GM18867 (cell line): ENCODE data around the gene ANTXR1.
"Not testable (repeated sequence)": the region's sequence is repeated elsewhere in the genome, so short reads cannot be mapped to it uniquely, and the experiment has no call there.

Experiments
- ATAC-seq: cut with Tn5 transposase; IDR thresholded peaks from one replicate; pipeline ENCODE4 v1.9.1; 2021; ENCODE audit warnings: mild to moderate bottlenecking, moderate library complexity; ENCODE audit not compliant: unreplicated experiment

Gene ANTXR1

GRCh38 chr2:69159986-69160385 is 147.0 kb downstream of the ANTXR1 start:
- no peak for ATAC-seq

- no peak for ATAC-seq
Measured at GRCh38 chr2:69162057-69162456, 149.1 kb downstream of the ANTXR1 start.

GRCh38 chr2:69163109-69163508 is 150.1 kb downstream of the ANTXR1 start:
- no peak for ATAC-seq

DNA sequence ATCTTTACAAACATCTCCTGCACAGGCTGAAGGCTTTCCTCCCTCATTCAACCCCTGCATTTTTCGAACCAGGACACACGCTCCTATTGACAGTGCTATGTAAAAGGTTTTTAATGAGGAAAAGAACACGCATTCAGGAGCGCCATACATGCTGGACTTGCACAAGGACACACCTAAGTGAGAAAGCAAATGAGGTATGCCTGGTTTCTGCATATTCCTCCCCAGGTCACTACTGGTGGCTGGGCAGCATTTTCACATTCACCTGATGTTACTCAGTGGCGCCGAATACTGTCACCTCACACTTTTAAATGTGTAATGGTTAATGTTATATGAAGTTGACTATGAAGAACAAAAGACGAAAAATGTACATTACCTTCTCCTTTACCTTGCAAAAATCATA is 150.6 kb downstream of the ANTXR1 start:
- ATAC-seq, result no peak

DNA sequence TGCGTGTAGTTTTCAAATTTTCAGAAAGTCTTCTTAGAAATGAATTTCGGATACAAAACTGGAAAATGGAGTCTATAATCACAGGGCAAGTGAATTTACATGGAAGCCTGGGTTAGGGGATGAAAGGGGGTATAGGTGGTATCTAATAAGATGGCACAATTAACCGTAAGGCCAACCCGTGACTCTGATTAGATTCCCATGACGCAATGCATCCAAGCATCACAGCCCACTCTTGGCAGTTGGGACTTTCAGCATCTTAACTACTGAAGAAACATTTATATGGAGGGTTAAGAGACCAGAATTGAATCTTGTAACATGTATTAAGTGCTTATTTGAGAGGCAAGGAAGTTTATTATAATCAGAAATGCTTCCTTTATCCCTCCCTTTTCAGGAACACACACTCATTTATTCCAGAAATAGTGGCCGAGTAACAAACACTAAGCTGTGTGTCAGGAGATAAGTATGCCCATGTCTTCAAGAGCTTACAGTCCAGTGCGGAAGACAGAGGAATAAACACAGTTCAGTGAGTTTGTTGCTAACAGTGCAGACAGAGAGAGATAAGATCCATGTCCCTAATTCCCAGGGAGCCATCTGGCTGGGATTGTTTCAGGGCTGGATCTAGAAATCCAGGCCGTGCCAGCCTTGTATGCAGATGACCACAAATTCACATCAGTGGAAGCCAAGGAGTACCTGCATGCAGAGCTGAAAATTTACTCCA is 151.2 kb downstream of the ANTXR1 start:
- ATAC-seq, result no peak

DNA sequence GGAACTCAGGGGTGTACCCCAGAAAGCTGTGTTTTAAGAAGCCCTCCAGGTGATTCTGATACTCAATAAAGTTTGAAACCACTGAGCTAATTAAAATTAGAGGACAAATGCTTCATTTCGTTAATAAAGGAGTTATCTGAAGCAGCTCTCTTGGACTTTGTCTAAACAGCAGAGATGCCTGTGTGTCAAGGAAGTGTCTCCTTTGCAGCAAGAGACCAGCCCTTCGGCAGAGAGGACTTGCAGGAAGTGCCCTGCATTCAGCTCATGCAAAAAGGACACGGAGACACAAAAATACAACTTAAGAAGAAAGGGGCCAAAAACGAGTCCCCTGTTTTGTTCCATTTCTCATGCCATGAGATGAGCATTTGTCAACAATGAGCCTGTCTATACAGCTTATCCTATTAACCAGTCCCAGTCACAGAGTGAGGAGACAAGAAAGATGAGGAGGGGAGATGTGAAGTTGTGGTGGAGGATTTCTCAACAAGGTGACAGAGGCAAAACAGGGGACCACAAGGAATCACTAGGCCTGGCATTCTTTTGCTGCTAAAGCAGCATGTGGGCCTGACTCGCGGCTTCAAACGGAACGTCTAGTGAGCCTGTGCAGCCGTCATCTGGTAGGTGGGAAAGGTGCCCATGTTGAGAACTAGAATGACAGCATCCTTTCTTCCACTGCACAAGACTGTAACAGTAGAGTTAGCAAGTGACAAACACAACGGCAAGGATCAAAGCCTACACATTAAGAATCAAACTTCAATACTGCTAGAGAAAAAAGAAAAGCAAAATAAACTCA is 152.3 kb downstream of the ANTXR1 start:
- no peak for ATAC-seq

DNA sequence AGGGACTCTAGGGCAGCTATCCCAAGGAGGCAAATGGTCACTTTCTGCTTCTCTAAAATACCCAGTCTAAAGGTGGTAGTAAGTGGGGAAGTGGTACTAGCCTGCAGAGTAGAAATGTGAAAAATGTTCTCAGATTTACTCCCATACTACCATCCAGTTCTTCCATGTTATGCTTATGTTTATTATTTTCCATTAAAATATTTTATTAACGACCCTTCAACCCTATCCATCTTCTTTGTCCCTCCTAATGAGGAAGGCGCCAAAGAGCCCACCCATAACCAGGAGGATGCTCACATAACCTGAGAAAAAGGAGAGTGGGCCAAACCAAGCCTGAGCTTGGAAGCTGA is 153.5 kb downstream of the ANTXR1 start:
- no peak for ATAC-seq

GRCh38 chr2:69166812-69167468 is 154.0 kb downstream of the ANTXR1 start:
- ATAC-seq, result no peak

DNA sequence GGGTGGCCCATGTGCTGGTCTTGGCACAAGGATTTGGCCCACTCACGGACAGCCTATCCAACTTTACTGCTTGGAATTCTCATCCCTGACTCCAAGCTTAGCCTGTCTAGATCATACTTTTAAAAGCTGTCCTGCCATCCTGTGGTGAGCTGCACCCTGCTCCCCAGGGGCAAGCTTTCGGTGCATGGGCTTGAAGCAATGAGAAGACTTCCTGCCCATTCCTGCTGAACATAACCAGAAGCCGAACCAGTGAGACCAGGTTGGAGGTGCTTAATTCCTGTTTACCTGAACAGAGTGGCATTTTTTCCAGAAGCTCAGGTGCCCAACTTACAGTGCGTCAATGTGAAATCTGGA is 154.5 kb downstream of the ANTXR1 start:
- no peak for ATAC-seq

DNA sequence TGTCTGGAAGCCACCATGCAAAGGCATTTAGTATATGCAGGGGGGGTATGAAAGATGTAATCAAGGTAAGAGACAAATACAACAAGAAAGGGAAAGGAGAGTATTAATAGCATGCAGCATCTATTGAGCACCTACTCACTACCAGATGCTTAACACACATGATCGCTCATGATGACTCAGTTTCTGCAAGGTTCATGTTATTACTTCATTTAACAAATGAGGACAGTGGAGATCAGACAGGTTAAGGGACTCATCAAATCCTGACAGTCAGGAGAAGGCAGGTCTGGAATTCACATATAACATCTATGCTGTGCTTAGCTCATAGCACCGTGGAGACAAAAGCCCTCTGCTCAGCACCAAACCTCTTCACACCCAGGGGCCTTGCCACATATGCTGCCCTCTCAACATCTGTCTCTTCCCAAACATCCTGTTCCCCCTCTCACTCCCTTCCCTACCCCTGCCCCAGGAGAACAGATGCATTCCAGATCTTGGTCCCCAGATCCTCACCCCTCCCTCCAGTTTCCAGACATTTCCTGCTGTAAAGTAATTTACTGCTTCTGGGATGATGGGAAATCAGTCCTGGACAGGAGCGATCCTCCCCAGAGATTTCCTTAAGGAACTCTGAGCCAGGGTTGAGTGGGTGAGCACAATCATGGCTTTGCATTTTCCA is 155.3 kb downstream of the ANTXR1 start:
- no peak for ATAC-seq

DNA sequence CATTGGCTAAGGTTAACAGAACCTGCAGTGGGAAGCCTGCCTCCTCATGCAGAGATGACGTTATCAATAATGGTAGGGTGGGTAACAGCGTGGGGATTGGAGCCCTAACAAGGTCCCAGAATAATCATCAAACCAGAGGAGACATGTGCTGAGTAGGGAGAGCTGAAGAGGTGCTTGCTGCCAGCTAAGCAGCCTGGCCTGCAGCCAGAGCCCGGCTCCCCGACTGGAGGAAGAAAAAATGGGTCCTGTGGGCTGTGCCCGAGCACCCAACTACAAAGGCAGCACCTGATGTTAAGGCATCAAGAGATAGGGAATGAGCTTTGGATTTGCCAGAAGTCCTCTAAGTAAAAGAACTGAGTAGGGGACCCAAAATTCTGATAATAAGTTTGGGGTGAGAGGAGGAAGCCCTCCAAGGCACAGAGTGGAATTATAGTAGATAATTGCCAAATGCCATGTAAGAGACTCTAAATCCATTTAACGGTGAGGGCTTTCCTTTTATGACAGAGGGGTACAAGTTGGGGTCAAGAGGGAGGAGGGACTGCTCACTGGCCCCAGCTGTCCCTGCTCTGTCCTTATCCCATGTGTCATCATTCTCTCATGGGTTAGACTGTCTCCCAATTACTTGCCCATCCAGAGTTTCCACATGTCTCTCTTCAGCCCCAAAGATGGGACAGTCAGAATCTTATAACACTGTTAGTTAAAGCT is 156.1 kb downstream of the ANTXR1 start:
- no peak for ATAC-seq

DNA sequence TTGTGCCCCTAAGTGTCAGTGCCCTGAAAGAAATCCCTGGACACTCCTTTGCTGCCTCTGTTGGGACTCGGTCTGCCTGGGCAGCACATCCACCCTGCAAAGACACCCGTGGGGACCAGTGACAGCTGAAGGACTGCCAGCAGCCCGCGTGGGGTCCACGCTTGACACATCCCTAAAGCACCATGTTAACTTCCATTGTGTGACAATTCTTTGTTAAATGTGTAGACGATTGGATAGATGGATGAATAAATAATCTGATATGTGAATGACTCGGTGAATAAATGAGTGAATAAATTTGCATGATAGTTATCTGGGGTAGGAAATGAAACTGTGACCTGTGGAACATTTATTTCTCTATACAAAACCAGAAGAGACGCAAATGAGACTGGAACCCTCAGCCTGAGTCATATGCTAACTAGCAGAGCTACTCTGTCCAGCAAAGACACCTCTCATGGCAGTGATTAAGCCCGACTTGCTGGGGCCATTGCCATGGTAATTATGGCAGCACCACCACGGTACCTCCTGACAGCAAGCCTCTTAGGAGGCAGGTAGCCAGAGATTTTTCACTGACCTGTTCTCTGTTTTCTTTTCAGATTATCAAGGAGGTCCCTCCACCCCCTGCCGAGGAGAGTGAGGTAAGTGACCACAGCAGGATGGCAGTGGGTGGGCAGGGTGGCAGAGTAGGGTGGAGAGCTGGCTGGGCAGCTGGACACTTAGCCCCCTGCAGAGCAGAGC is 156.8 kb downstream of the ANTXR1 start:
- ATAC-seq, result peak; percentile 58

DNA sequence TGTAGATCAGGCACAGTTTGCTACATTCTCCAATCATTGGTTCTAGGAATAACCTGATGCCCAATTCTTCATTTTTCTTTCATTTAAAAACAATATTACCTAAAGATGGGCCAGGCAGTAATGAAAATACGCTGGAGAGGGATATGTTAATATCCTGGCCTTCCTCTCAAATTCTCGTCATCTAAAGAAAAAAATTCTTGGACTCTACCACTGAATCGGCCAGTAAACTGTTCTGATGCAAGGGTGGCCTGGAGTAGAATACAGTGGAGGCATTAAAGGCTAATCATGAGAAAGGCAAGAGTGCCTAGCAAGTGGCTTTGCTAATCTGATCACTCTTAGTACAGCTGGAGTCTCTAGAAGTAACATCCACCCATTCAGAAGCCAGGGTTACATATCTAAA is 157.7 kb downstream of the ANTXR1 start:
- no peak for ATAC-seq

- no peak for ATAC-seq
Measured at GRCh38 chr2:69171116-69171896, 158.3 kb downstream of the ANTXR1 start.

DNA sequence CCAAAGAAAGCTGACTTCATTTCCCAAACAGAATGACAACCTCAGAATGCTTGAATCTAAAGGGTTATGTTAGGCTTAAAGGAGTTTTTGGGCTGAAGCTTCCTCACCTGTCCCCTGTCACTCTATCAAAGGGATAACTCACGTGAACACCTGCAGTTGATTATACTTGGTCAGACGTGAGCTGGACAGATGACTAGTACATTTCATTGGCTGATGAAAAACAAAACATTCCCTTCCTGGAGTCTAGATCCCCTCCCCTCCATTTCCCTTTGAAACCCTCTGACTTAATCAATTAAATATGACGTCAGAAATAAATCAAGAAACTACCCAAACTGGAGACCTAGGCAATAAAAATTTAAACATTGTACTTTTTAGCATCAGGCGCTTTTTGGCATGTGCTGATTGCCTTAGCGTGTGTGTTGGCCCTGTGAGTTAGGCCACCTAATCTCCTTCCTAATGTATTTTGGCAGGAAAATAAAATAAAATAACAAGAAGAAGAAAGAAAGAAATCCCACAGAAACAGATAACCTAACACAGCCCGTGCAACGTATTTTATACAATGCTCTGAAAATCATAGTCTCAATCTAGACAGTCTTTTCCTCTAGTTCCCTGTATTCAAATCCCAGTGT is 159.0 kb downstream of the ANTXR1 start:
- ATAC-seq, result no peak

DNA sequence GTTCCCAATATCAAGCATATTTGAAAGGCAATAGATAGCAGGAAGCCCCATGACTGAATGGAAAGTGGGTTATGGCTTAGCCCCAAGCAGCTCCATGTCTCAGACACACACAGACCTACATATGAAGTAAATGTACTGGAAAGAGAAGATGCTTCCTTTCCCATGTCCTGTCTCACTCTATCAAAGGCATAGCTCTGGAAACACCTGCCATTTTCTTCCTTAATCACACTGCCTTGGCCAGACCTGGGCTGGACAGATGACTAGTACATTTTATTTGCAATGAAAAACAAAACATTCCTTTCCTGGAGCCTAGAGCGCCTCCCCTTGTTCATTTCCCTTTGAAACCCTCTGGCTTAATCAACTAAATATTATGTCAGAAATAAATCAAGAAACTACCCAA is 160.7 kb downstream of the ANTXR1 start:
- ATAC-seq, result no peak

DNA sequence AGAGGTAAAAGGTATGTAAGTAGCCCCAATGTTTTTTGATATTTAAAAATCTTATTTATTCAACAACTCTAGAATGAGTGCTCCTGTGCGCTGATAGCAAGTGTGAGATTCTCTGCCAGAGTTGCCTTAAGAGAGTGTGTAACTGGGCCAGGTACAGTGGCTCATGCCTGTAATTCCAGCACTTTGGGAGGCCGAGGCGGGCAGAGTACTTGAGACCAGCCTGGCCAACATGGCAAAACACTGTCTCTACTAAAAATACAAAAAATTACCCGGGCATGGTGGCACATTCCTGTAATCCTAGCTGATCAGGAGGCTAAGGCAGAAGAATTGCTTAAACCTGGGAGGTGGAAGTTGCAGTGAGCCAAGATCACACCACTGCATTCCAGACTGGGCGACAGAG is 161.2 kb downstream of the ANTXR1 start:
- ATAC-seq, result not testable (repeated sequence)

GRCh38 chr2:69175790-69176715 is 163.1 kb downstream of the ANTXR1 start:
- ATAC-seq, result no peak
